GM06990 (cell line): ENCODE results near the gene MSH6.

Experiments
- DNase-seq: peaks from one replicate; pipeline ENCODE4 v3.0.0-alpha.2; 2011; ENCODE audit not compliant: insufficient read length; ENCODE audit errors: extremely low read depth
- H3K27me3 ChIP-seq: replicated peaks from 2 replicates; pipeline ENCODE4 v1.6.0; 2011; ENCODE audit warnings: low read length; ENCODE audit not compliant: control insufficient read depth, insufficient read depth
- H3K36me3 ChIP-seq: 2 replicates; pipeline ENCODE4 v1.5.1; 2011; ENCODE audit warnings: low read length; ENCODE audit not compliant: control insufficient read depth, insufficient read depth
- H3K4me3 ChIP-seq: replicated peaks from 2 replicates; pipeline ENCODE4 v1.5.1; 2011; ENCODE audit warnings: low read depth, mild to moderate bottlenecking, control low read depth, low read length
- TF ChIP-seq, protein P1 (sequence below): IDR thresholded peaks from 2 replicates; pipeline ENCODE4 v1.5.1; 2011; ENCODE audit warnings: low read length, control low read depth, mild to moderate bottlenecking, inconsistent platforms; ENCODE audit not compliant: insufficient read depth, poor library complexity, severe bottlenecking

The MSH6 gene

DNA sequence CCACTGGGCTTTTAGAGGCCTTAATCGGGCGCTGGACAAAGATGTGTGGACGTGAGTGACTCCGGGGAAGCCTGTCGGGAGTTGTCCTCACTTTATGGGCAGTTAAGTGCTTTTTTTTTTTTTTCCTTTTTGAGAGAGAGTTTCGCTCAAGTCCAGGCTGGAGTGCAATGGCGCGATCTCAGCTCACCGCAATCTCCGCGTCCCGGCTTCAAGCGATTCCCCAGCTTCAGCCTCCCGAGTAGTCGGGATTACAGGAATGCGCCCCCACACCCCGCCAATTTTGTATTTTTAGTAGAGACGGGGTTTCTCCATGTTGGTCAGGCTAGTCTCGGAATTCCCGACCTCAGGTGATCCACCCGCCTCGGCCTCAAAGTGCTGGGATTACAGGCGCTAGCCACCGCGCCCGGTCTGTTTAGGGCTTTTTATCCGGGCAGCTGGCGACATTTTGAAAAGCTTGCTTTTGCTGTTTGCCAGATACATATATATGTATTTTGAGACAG lies 1.5 kb downstream of the MSH6 start:
- DNase-seq, result no peak
- TF ChIP-seq, protein P1, sequence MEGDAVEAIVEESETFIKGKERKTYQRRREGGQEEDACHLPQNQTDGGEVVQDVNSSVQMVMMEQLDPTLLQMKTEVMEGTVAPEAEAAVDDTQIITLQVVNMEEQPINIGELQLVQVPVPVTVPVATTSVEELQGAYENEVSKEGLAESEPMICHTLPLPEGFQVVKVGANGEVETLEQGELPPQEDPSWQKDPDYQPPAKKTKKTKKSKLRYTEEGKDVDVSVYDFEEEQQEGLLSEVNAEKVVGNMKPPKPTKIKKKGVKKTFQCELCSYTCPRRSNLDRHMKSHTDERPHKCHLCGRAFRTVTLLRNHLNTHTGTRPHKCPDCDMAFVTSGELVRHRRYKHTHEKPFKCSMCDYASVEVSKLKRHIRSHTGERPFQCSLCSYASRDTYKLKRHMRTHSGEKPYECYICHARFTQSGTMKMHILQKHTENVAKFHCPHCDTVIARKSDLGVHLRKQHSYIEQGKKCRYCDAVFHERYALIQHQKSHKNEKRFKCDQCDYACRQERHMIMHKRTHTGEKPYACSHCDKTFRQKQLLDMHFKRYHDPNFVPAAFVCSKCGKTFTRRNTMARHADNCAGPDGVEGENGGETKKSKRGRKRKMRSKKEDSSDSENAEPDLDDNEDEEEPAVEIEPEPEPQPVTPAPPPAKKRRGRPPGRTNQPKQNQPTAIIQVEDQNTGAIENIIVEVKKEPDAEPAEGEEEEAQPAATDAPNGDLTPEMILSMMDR, result no peak
- Histone ChIP-seq H3K4me3 (peak overlapping the region; percentile 93), H3K27me3 (no peaks in the 10 kb centered on the region), H3K36me3 (no peaks in the 10 kb centered on the region)

DNA sequence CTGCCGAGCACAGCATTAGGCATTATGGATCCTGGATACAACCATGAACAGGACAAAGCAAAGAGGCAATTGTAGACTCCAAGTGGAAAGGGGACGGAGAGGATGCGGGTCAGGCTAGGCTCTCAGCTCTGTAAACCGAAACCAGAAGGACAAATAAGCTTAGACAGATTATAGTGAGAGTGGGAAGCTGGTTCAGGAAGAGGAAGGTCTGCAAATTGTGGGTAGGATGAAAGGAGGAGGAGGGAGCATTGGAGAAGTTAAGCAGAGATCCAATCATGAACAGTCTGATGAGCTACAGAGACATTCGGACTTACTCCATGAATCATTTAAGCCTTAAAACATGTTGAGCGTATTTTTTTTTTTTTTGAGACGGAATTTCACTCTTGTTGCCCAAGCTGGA lies 3.0 kb downstream of the MSH6 start:
- DNase-seq, result no peak
- H3K27me3 ChIP-seq, result no peaks in the 10 kb centered on the region
- no peaks in the 10 kb centered on the region for H3K36me3 ChIP-seq
- H3K4me3 ChIP-seq, result no peak overlapping the region
- TF ChIP-seq, protein P1, result no peak

DNA sequence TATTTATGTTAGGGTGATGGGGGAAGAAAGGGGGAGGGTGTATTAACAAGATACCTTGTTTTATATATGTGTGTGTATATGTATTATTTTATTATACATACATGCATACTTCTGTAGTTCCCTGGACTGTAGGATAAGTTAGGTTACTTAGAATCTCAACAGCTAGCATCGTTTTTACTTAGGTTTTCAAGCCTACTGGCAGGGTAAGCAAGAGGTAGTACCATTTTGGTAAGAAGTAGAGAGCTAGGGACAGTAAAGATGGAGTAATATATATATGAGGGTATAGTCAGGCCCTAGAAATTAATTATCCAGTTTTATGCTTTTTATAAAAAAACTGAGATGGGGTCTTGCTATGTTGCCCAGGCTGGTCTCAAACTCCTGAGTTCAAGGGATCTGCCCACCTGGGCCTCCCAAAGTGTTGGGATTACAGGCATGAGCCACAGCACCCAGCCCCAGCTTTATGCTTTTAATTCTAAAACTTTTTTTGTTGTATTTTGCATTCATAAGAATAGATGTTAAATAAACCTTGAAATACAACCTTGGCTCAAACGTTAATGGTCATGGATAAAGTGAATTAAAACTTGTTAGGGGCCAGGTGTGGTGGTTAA lies 13.2 kb downstream of the MSH6 start:
- Histone ChIP-seq H3K27me3 (no peaks in the 10 kb centered on the region), H3K4me3 (no peak overlapping the region), H3K36me3 (peaks cover 17% of the 10 kb centered on the region)
- TF ChIP-seq, protein P1, result no peak
- DNase-seq, result no peak

DNA sequence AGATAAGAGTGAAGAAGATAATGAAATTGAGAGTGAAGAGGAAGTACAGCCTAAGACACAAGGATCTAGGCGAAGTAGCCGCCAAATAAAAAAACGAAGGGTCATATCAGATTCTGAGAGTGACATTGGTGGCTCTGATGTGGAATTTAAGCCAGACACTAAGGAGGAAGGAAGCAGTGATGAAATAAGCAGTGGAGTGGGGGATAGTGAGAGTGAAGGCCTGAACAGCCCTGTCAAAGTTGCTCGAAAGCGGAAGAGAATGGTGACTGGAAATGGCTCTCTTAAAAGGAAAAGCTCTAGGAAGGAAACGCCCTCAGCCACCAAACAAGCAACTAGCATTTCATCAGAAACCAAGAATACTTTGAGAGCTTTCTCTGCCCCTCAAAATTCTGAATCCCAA lies 15.7 kb downstream of the MSH6 start:
- no peak for DNase-seq
- Histone ChIP-seq H3K4me3 (no peak overlapping the region), H3K27me3 (no peaks in the 10 kb centered on the region), H3K36me3 (peaks cover 25% of the 10 kb centered on the region)
- TF ChIP-seq, protein P1, result no peak

DNA sequence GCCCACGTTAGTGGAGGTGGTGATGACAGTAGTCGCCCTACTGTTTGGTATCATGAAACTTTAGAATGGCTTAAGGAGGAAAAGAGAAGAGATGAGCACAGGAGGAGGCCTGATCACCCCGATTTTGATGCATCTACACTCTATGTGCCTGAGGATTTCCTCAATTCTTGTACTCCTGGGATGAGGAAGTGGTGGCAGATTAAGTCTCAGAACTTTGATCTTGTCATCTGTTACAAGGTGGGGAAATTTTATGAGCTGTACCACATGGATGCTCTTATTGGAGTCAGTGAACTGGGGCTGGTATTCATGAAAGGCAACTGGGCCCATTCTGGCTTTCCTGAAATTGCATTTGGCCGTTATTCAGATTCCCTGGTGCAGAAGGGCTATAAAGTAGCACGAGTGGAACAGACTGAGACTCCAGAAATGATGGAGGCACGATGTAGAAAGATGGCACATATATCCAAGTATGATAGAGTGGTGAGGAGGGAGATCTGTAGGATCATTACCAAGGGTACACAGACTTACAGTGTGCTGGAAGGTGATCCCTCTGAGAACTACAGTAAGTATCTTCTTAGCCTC lies 16.2 kb downstream of the MSH6 start:
- TF ChIP-seq, protein P1, result no peak
- no peak overlapping the region for H3K4me3 ChIP-seq
- no peaks in the 10 kb centered on the region for H3K27me3 ChIP-seq
- H3K36me3 ChIP-seq, result peaks cover 27% of the 10 kb centered on the region
- no peak for DNase-seq

DNA sequence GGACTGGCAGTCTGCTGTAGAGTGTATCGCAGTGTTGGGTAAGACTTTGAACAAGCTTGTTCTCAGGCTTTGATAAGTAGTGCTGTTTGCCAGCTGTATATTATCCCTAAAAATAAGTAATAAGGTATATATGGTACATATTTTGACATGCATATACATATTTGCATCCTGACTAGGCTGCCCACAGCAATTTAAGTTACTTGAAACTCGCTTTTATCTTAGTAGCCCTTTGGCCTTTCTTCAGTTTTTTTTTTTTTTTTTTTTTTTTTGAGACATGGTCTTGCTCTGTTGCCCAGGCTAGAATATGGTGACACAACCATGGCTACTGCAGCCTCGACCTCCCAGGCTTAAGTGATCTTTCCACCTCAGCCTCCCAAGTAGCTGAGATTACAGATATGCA lies 18.2 kb downstream of the MSH6 start:
- DNase-seq, result no peak
- Histone ChIP-seq H3K27me3 (no peaks in the 10 kb centered on the region), H3K4me3 (no peak overlapping the region), H3K36me3 (peaks cover 27% of the 10 kb centered on the region)
- TF ChIP-seq, protein P1, result no peak
